ENCODE results near the gene MID2.
"Not testable (repeated sequence)": the region's sequence is repeated elsewhere in the genome, so short reads cannot be mapped to it uniquely, and the experiment has no call there.

Gene MID2

DNA sequence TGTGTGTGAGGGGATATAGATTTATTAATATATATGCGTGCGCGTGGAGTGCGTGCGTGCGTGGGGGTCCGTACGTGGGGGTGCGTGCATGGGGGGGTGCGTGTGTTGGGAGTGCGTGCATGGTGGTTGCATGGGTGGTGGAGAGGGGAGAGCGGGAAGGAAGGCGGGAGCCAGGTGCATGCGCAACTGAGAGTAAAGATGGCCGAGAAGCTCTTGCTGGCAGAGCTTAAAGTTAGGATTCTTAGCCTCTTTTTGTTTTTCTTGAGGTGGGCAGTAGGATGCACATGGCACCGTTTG is 110.7 kb downstream of the MID2 start:
- DNase-seq, result peak in 1 of 51 donors; percentile 0

DNA sequence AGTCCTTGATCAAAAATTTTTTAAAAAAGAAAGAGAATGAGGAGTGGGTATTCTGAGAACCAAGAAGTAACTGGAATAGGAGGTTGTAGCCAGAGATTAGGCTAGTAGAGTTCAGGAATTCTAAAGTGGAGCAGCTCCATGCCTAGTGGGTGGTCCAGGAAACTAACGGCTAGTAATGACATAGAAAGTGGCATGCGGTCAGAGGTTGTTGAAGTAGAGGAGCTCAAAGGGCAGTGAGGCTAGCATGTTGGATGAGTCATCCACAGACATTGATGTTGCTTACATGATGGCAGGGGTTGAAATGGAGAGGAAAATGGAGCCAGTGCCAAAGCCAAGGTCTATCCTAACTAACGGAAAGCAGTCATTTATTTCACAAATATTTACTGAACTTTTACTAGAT is 114.4 kb downstream of the MID2 start:
- DNase-seq, result no peak

DNA sequence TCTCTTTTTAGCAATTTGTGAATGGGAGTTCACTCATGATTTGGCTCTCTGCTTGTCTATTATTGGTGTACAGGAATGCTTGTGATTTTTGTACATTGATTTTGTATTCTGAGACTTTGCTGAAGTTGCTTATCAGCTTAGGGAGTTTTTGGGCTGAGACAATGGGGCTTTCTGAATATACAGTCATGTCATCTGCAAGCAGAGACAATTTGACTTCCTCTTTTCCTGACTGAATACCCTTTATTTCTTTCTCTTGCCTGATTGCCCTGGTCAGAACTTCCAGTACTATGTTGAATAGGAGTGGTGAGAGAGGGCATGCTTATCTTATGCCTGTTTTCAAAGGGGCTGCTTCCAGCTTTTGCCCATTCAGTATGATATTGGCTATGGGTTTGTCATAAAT is 129.7 kb downstream of the MID2 start:
- DNase-seq, result not testable (repeated sequence)

DNA sequence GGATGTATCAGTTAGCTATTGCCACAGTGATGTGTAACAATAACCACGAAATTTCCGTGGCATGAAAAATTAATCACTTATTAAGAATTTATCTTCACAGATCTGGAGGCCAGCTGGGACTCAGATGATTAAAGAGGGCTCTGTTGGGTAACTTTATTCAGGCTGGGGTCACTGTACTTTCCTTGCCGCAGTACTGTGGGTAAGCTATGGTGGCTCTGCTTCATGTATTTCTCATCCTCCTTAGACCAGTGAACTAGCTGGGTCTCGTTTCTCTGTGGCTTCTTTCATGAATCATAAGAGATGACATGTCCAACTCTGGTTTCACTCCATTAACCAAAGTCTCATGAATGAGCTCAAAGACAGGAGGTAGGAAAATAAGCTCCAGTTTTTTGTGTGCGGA is 143.0 kb downstream of the MID2 start:
- DNase-seq, result no peak

DNA sequence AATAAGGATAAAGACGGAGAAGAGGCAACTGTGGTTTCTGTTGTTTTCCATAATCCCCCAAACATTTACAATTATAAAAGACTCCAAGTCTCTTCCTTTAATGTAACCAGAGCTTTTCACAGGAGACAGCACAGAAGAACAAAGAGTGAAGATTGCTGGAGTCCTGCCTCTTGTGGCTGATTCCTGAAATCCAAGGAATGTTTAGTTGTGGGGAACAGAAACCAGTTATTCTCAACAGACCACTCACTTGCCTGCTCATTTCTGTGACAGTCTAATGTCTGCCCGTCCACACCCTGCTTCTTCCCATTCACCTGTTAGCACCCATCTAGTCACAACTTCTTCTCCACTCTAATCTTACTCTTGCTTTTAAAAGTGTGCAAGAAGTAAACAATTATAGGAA is 144.4 kb downstream of the MID2 start:
- DNase-seq, result no peak

DNA sequence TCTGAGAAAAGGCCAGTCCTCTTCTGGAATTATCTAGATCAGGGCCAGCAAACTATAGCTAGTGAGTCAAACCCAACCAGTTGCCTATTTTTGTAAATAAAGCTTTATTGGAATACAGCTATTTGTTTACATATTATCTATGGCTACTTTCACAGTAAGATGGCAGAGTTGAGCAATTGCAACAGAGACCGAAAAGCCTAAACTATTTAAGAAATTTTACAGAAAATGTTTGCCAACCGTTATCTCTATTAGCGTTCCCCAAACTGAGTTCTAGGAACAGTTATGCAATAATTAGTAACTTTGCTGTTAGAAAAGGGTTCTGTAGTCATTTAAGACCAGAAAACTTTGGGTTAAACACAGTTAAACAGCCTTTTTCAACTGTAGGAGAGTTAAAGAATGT is 146.0 kb downstream of the MID2 start:
- no peak for DNase-seq
